IMR-90 (cell line): ENCODE measurements around the gene PLEKHG4. TPM values are rescaled to one million over a fixed set of nuclear protein-coding genes. Genes with fewer than 3 reads are reported as not detected.

Experiments
- ATAC-seq: fragments of 200-7000 bp; cut with Tn5 transposase; 2 replicates; pipeline ENCODE4 v1.9.1; 2020; ENCODE audit warnings: low read depth, mild to moderate bottlenecking, moderate library complexity
- BruUV-seq: library from RNA; stranded (reverse); fragments of 400-500 nt; replicated peaks from 2 replicates; lab custom pipeline; 2021; lab: Mats Ljungman, UMichigan
- CTCF ChIA-PET: fragments of 300-600 bp; formaldehyde crosslinking; extraction: SDS; loops from one replicate; lab custom pipeline; 2021; ENCODE audit warnings: antibody characterized with exemption; lab: Yijun Ruan, JAX
- POLR2A ChIA-PET: fragments of 300-600 bp; sonication (Branson Sonifier 250); formaldehyde crosslinking; loops from one replicate; lab custom pipeline; 2022; ENCODE audit warnings: antibody characterized with exemption; ENCODE audit not compliant: unreplicated experiment; lab: Charles Lee
- DNase-seq: peaks from one replicate; pipeline ENCODE4 v3.0.0; 2013
- H2AFZ ChIP-seq: replicated peaks from 2 replicates; pipeline ENCODE3; 2013; ENCODE audit warnings: low read length, mild to moderate bottlenecking; ENCODE audit not compliant: poor library complexity
- H2AK5ac ChIP-seq: 2 replicates; pipeline ENCODE4 v1.6.1; 2013; ENCODE audit warnings: low read depth, low read length, inconsistent platforms
- H2AK9ac ChIP-seq: replicated peaks from 2 replicates; pipeline ENCODE3; 2013; ENCODE audit warnings: mild to moderate bottlenecking, low read depth, low read length, moderate library complexity; ENCODE audit not compliant: poor library complexity
- H2BK120ac ChIP-seq: 2 replicates; pipeline ENCODE4 v1.6.1; 2013; ENCODE audit warnings: low read depth, low read length, inconsistent platforms
- H2BK15ac ChIP-seq: 3 replicates; pipeline ENCODE4 v1.6.1; 2013; ENCODE audit warnings: low read depth, low read length, inconsistent platforms
- H2BK20ac ChIP-seq: 2 replicates; pipeline ENCODE4 v1.6.1; 2013; ENCODE audit warnings: low read depth, mild to moderate bottlenecking, inconsistent platforms, low read length, moderate library complexity
- H2BK5ac ChIP-seq: 2 replicates; pipeline ENCODE4 v1.6.1; 2013; ENCODE audit warnings: mild to moderate bottlenecking, low read depth, low read length, inconsistent platforms; ENCODE audit not compliant: poor library complexity, severe bottlenecking
- H3K14ac ChIP-seq: replicated peaks from 2 replicates; pipeline ENCODE4 v1.6.1; 2013; ENCODE audit warnings: low read depth, low read length, inconsistent platforms
- H3K18ac ChIP-seq: 2 replicates; pipeline ENCODE4 v1.6.1; 2013; ENCODE audit warnings: low read depth, low read length, control low read depth
- H3K23ac ChIP-seq: 2 replicates; pipeline ENCODE4 v1.6.1; 2013; ENCODE audit warnings: low read depth, low read length, inconsistent platforms
- H3K27ac ChIP-seq: 2 replicates; pipeline ENCODE4 v1.5.1; 2013; ENCODE audit warnings: mild to moderate bottlenecking, control low read depth, low read length; ENCODE audit not compliant: insufficient read depth
- H3K27me3 ChIP-seq: 2 replicates; pipeline ENCODE4 v1.6.1; 2013; ENCODE audit warnings: low read length; ENCODE audit not compliant: control insufficient read depth, insufficient read depth
- H3K36me3 ChIP-seq: 2 replicates; pipeline ENCODE4 v1.6.1; 2013; ENCODE audit warnings: low read length, mixed read lengths; ENCODE audit not compliant: control insufficient read depth, insufficient read depth
- H3K4ac ChIP-seq: 2 replicates; pipeline ENCODE4 v1.6.1; 2013; ENCODE audit warnings: low read depth, low read length, inconsistent platforms
- H3K4me1 ChIP-seq: 2 replicates; pipeline ENCODE4 v1.6.1; 2013; ENCODE audit warnings: low read length, mixed read lengths; ENCODE audit not compliant: control insufficient read depth, insufficient read depth
- H3K4me2 ChIP-seq: 2 replicates; pipeline ENCODE4 v1.6.1; 2013; ENCODE audit warnings: low read depth, mild to moderate bottlenecking, control low read depth, low read length, moderate library complexity
- H3K4me3 ChIP-seq: 2 replicates; pipeline ENCODE4 v1.5.1; 2013; ENCODE audit warnings: low read depth, mild to moderate bottlenecking, control low read depth, low read length, moderate library complexity; ENCODE audit not compliant: insufficient read depth
- H3K56ac ChIP-seq: 2 replicates; pipeline ENCODE4 v1.6.1; 2013; ENCODE audit warnings: low read length, inconsistent platforms; ENCODE audit not compliant: insufficient read depth; ENCODE audit errors: extremely low read depth
- H3K79me1 ChIP-seq, 2 experiments: 2 replicates each; pipeline ENCODE4 v1.6.1; 2013; ENCODE audit warnings: low read length in 2 of 2, inconsistent platforms in 1 of 2, low read depth in 1 of 2
- H3K9ac ChIP-seq: 2 replicates; pipeline ENCODE4 v1.6.1; 2013; ENCODE audit warnings: low read depth, low read length, control low read depth
- H3K9me1 ChIP-seq: 2 replicates; pipeline ENCODE4 v1.6.1; 2013; ENCODE audit warnings: low read length, inconsistent platforms; ENCODE audit not compliant: insufficient read depth
- H3K9me3 ChIP-seq: 2 replicates; pipeline ENCODE4 v1.6.1; 2013; ENCODE audit warnings: low read length; ENCODE audit not compliant: control insufficient read depth, insufficient read depth
- H4K20me1 ChIP-seq: 2 replicates; pipeline ENCODE4 v1.6.1; 2013; ENCODE audit warnings: low read length, inconsistent platforms; ENCODE audit not compliant: insufficient read depth
- H4K5ac ChIP-seq: 2 replicates; pipeline ENCODE4 v1.6.1; 2013; ENCODE audit warnings: mild to moderate bottlenecking, low read depth, low read length, control low read depth
- H4K8ac ChIP-seq, 2 experiments: 2 replicates each; pipeline ENCODE4 v1.6.1; 2013; ENCODE audit warnings: low read depth in 2 of 2, low read length in 2 of 2, control low read depth in 1 of 2, inconsistent platforms in 1 of 2
- H4K91ac ChIP-seq: 2 replicates; pipeline ENCODE4 v1.6.1; 2013; ENCODE audit warnings: low read depth, low read length, inconsistent platforms; ENCODE audit not compliant: insufficient read depth
- BHLHE40 ChIP-seq: fragments of 150-350 bp; IDR thresholded peaks from 2 replicates; pipeline ENCODE4 v1.6.1; 2016; ENCODE audit warnings: mild to moderate bottlenecking, low read depth, low read length
- FOS ChIP-seq: fragments of 150-350 bp; IDR thresholded peaks from 2 replicates; pipeline ENCODE4 v1.6.1; 2016; ENCODE audit warnings: low read depth, low read length
- MAZ ChIP-seq: IDR thresholded peaks from 2 replicates; pipeline ENCODE4 v1.6.1; 2012; ENCODE audit warnings: low read depth, mild to moderate bottlenecking, low read length, improper control_type of control experiment, moderate library complexity, borderline replicate concordance
- NFE2L2 ChIP-seq: fragments of 150-350 bp; IDR thresholded peaks from 2 replicates; pipeline ENCODE4 v1.6.1; 2016; ENCODE audit warnings: low read depth, mild to moderate bottlenecking, low read length
- POLR2A ChIP-seq: IDR thresholded peaks from 2 replicates; pipeline ENCODE4 v1.6.1; 2012; ENCODE audit warnings: mild to moderate bottlenecking, low read depth, low read length
- RAD21 ChIP-seq: IDR thresholded peaks from 2 replicates; pipeline ENCODE4 v1.6.1; 2012; ENCODE audit warnings: low read length, improper control_type of control experiment
- WGBS, 2 experiments: methylation state at CpG; one replicate each; pipeline versions ENCODE4 v1.1.5 to v1.1.7; 2013; ENCODE audit warnings: missing lambda C conversion rate in 2 of 2; ENCODE audit not compliant: insufficient read length in 1 of 2; ENCODE audit errors: extremely low coverage in 2 of 2; 5-methylcytosine and 5-hydroxymethylcytosine counted together
- dilution Hi-C: fragments of 300-500 bp; cut with HindIII; formaldehyde crosslinking; loops from one replicate; pipeline ENCODE4 v1.14.3; 2018; ENCODE audit warnings: low sequenced_read_pairs; ENCODE audit not compliant: unreplicated experiment
- in situ Hi-C: fragments of 300-500 bp; cut with MboI; formaldehyde crosslinking; loops from 3 replicates; pipeline ENCODE4 v1.14.3; 2019; ENCODE audit warnings: low sequenced_read_pairs, inconsistent platforms, mixed read lengths
- intact Hi-C: fragments of 100-400 bp; cut with micrococcal nuclease; formaldehyde crosslinking; loops from 2 replicates; pipeline ENCODE4 v1.10.0; 2022
- polyA plus RNA-seq, 3 experiments: library from polyadenylated mRNA; depleted of rRNA; stranded (reverse); fragments of >200 nt; gene quantifications; 2 replicates each; pipeline ENCODE4 v1.2.3, GENCODE V29; 2012; ENCODE audit warnings: low replicate concordance in 1 of 3
- total RNA-seq: library from RNA; depleted of rRNA; stranded (reverse); fragments of >200 nt; gene quantifications from 2 replicates; pipeline ENCODE4 v1.2.3, GENCODE V29; 2012
- TF ChIP-seq, protein P1 (sequence below): fragments of 150-350 bp; IDR thresholded peaks from 2 replicates; pipeline ENCODE4 v1.6.1; 2017; ENCODE audit warnings: mild to moderate bottlenecking, antibody characterized with exemption, low read length, low read depth

Gene PLEKHG4
- total and polyA plus RNA-seq, 2 of the 4 experiments (the other 2 are of a cell fraction): 14.0 to 50.7 TPM

- TF ChIP-seq, protein P1, sequence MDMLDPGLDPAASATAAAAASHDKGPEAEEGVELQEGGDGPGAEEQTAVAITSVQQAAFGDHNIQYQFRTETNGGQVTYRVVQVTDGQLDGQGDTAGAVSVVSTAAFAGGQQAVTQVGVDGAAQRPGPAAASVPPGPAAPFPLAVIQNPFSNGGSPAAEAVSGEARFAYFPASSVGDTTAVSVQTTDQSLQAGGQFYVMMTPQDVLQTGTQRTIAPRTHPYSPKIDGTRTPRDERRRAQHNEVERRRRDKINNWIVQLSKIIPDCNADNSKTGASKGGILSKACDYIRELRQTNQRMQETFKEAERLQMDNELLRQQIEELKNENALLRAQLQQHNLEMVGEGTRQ: no peak
- no peak for TF ChIP-seq RAD21
Observed at GRCh38 chr16:67277294-67277998, 1.9 kb upstream of the PLEKHG4 start (continued).

DNA sequence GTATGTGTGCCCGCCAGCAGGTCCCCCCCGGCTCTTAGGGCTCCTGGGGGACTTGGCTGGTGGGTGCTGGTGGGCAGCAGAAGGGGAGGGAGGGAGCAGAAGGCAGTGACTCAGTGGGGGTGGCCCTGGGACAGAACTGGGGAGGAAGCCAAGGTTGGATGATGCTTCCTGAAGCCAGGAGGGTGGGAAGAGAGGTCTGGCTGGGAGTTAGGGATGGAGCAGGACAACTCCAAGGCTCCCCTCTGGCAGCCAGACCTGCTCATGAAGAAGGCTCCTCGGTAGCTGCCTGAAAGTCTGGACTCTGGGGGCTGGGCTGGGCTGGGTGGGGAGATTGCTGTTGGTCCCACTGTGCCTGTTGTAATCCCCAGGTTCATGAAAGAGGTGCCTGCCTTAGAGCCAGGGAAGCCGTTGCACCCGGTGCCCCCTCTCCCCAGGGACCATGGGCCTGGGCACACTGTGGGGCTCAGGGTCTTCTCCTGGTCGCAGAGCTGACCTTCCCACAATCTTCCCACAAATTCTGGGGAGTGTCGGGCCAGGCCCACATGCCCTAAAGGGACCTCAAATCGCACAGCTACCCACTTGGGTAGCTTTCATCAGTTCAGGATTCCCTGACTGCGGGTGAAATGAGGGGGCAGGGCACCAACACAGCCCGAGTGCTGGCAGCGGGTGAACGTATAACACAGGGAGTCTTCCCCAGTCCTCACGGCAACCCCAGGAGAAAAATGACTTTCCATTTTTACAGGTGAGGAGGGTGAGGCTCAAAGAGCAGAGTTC lies 1.1 kb upstream of the PLEKHG4 start:
- Histone ChIP-seq H3K18ac (peak overlapping the region; percentile 66), H3K14ac (peak overlapping the region; percentile 95), H3K4me3 (peak overlapping the region; percentile 45), H2AK5ac (peak overlapping the region; percentile 98), H3K23ac (peak overlapping the region; percentile 94), H3K9ac (peak overlapping the region; percentile 82), H2AFZ (peak overlapping the region; percentile 92), H3K4ac (peak overlapping the region; percentile 99), H3K9me3 (no peaks in the 10 kb centered on the region), H3K36me3 (0 out of 2 replicates have a peak, but pooled peaks cover 3% of the 10 kb centered on the region), H2BK5ac (peak overlapping the region; percentile 95), H3K56ac (peak overlapping the region; percentile 92), H4K91ac (peak overlapping the region; percentile 97), H3K4me1 (peaks cover 24% of the 10 kb centered on the region), H2BK20ac (peak overlapping the region; percentile 99), H3K27ac (peak overlapping the region; percentile 91), H3K27me3 (no peaks in the 10 kb centered on the region), H2BK120ac (peak overlapping the region; percentile 99), H3K4me2 (peak overlapping the region; percentile 87), H3K9me1 (peaks cover 26% of the 10 kb centered on the region), H4K20me1 (0 out of 2 replicates have a peak, but pooled peaks cover 4% of the 10 kb centered on the region), H4K5ac (peak overlapping the region; percentile 58), H2BK15ac (peak overlapping the region; percentile 96), H2AK9ac (peak overlapping the region; percentile 94), H4K8ac (peak overlapping the region; percentile 79 to 92), H3K79me1 (peaks cover 13 to 33% of the 10 kb centered on the region in 2 experiments; a peak in 3 of 4 replicates)
- WGBS, 2 experiments: 48% methylated on average over 4 of the region's 13 CpGs; no CpG with 5 or more reads in 1 of the 2 experiments
- intact Hi-C loops: loop anchor here (1.0 kb wide), 1 partner anchor 33 kb away; no protein-coding TSS in a partner anchor
- CTCF ChIA-PET: no interaction called here
- DNase-seq: peak; percentile 90
- dilution Hi-C loops: no loop called here
- TF ChIP-seq NFE2L2: no peak
- peak; percentile 61 for TF ChIP-seq POLR2A
- peak; percentile 56; the same call in 1 of the 2 replicates for TF ChIP-seq FOS
- TF ChIP-seq BHLHE40: no peak
- TF ChIP-seq MAZ: peak; percentile 85
- peak; percentile 57 for ATAC-seq
- in situ Hi-C loops: no loop called here
- POLR2A ChIA-PET: no interaction called here
- no TSS peak for BruUV-seq
